Measurements from ENCODE around the gene ITGB5.
"Not testable (repeated sequence)": the region's sequence is repeated elsewhere in the genome, so short reads cannot be mapped to it uniquely, and the experiment has no call there.

The ITGB5 gene

DNA sequence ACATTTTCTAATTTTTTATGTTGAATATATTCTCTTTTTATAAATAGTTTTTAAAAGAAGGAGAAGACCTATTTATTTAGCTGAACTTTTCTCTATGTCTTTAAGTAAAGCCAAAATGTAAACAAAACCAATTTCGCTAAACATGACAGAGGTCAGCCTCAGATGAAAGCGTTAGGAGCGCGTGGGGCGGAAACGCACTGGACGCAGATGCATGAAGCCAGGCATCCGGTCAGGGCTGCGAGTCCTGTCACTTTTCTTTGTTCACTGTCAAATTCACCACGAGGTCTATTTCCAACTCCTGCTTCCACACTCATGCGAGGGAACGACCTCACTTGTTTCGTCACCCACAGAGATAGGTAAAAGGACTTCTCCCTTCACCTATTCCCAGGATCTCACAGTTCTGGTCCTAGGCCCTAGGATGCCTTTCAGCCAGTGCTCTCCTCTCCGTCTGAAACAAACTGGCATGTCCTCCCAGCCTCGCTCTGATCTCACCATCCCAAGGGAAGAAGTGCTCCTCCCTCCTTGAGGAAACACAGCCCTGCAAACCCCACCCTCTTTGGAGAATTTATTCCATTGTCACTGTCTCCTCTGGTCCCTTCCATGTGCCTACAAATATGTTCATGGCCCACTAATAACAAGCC is 57.9 kb downstream of the ITGB5 start:
- Mint-ChIP-seq H3K27me3 (ENCODE audit: low read depth) (peaks cover 17% of the 10 kb centered on the region), H3K4me1 (ENCODE audit: low read depth) (no peaks in the 10 kb centered on the region), H3K4me3 (no peak overlapping the region), H3K27ac (no peak overlapping the region), H3K36me3 (ENCODE audit: low read depth) (no peaks in the 10 kb centered on the region), H3K9me3 (no peaks in the 10 kb centered on the region)
- no peak for DNase-seq (ENCODE audit: low spot score)

DNA sequence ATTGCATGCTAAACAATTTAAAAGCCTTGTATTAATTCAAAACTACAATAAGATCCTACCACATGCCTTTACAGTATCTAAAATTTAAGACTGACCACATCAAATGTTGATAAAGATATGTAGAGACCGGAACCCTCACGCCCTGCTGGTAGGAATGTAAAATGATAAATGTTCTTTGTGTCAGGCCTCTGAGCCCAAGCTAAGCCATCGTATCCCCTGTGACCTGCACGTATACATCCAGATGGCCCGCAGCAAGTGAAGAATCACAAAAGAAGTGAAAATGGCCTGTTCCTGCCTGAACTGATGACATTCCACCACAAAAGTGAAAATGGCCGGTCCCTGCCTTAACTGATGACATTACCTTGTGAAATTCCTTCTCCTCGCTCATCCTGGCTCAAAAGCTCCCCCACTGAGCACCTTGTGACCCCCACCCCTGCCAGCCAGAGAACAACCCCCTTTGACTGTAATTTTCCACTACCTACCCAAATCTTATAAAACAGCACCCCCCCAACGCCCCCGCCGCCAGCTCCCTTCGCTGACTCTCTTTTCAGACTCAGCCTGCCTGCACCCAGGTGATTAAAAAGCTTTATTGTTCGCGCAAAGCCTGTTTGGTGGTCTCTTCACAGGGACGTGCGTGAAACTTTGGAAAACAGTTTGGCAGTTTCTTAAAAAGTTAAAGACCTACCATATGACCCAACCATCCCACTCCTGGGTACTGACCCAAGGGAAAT is 59.5 kb downstream of the ITGB5 start:
- H3K4me1 Mint-ChIP-seq (ENCODE audit: low read depth); H3K27me3 Mint-ChIP-seq (ENCODE audit: low read depth); H3K36me3 Mint-ChIP-seq (ENCODE audit: low read depth); H3K9me3 Mint-ChIP-seq; DNase-seq (ENCODE audit: low spot score); H3K4me3 Mint-ChIP-seq; H3K27ac Mint-ChIP-seq: not testable (repeated sequence)

DNA sequence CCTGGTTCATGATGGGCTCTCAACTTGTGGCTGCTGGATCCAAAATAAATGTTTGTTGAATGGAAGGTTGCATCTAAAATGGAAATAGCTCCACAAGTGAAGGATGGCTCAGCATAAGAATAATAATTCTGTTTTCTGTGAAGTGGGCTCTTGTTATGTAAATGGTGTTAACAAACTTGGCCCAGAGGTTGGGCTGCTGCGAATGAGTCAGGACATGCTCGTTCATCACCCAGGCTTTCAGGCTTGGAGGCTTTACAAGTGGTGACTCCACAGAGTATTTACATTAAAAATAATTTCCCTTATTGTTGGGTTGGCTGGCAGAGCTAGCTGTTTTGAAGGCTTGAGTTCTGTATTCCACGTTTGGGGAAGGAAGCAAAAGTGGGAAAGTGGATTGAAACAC is 60.5 kb downstream of the ITGB5 start:
- no peak for DNase-seq (ENCODE audit: low spot score)
- no peak overlapping the region for H3K27ac Mint-ChIP-seq
- peaks cover 10% of the 10 kb centered on the region for H3K27me3 Mint-ChIP-seq (ENCODE audit: low read depth)
- H3K4me3 Mint-ChIP-seq = no peak overlapping the region
- no peaks in the 10 kb centered on the region for H3K36me3 Mint-ChIP-seq (ENCODE audit: low read depth)
- no peaks in the 10 kb centered on the region for H3K9me3 Mint-ChIP-seq
- H3K4me1 Mint-ChIP-seq (ENCODE audit: low read depth) = no peaks in the 10 kb centered on the region

DNA sequence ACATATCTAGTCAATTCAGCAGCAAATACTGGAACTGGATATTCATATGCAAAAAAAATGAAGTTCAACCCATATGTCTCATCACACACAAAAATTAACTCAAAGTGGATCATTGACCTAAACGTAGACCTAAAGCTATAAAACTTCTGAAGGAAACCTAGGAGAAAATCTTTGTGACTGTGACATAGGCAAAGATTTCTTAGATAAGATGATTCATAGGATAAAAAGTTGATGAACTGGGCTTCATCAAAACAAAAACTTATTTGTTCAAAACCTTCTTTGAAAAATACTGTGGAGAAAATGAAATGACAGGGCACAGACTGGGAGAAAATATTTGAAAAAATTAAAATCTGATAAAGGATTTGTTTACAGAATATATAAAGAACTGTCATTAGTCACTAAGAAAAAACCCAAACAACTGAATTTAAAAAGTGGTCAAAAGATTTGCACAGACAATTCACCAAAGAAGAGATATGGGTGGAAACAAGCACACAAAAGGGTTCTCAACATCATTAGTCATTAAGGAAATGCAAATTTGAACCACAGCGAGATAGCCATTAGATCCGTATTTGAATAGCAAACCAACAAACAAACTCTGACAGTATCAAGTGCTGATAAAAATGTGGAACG is 62.8 kb downstream of the ITGB5 start:
- Mint-ChIP-seq H3K27me3 (ENCODE audit: low read depth) (peaks cover 8% of the 10 kb centered on the region), H3K9me3 (no peaks in the 10 kb centered on the region), H3K27ac (no peak overlapping the region), H3K4me3 (no peak overlapping the region), H3K36me3 (ENCODE audit: low read depth) (no peaks in the 10 kb centered on the region), H3K4me1 (ENCODE audit: low read depth) (no peaks in the 10 kb centered on the region)
- no peak for DNase-seq (ENCODE audit: low spot score)

DNA sequence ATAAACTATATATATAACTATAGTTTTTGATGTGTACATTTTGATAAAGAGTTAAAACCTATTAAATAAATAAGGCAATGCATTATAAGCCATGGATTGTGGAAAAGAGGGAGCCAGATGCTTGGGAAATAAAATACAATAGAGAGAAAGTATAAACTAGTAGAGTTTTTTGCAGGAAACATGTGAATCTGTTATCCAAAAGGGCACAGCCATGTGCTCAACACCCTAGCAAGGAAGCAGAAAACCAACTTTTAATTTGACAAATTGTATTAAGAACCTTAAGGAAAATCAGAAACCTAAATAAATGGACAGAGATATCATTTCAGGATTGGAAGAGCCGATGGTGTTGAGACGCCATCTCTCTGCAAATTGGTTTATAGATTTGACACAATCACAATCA is 63.5 kb downstream of the ITGB5 start:
- no peak for DNase-seq (ENCODE audit: low spot score)
- Mint-ChIP-seq H3K27me3 (ENCODE audit: low read depth) (peaks cover 10% of the 10 kb centered on the region), H3K27ac (no peak overlapping the region), H3K4me3 (no peak overlapping the region), H3K36me3 (ENCODE audit: low read depth) (no peaks in the 10 kb centered on the region), H3K4me1 (ENCODE audit: low read depth) (no peaks in the 10 kb centered on the region), H3K9me3 (no peaks in the 10 kb centered on the region)

DNA sequence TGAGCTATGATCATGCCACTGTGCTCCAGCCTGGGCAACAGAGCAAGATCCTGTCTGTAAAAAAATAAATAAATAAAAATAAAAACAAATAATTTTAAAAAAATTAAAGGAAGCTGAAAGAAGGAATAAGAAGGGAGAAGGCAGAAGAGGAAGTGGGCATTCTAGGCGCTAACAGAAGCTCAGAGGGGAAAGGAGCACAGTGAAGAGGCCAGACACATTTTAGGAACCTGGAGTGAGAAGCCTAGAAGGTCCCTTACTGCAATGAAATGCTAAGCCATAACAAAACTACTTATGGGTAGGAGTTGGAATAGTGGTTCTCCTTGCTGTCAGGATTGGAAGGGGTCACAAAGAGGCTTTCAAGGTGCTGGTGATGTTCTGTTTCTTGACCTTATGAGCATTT is 64.0 kb downstream of the ITGB5 start:
- Mint-ChIP-seq H3K9me3 (no peaks in the 10 kb centered on the region), H3K4me1 (ENCODE audit: low read depth) (no peaks in the 10 kb centered on the region), H3K4me3 (no peak overlapping the region), H3K27me3 (ENCODE audit: low read depth) (peaks cover 11% of the 10 kb centered on the region), H3K27ac (no peak overlapping the region), H3K36me3 (ENCODE audit: low read depth) (no peaks in the 10 kb centered on the region)
- no peak for DNase-seq (ENCODE audit: low spot score)

DNA sequence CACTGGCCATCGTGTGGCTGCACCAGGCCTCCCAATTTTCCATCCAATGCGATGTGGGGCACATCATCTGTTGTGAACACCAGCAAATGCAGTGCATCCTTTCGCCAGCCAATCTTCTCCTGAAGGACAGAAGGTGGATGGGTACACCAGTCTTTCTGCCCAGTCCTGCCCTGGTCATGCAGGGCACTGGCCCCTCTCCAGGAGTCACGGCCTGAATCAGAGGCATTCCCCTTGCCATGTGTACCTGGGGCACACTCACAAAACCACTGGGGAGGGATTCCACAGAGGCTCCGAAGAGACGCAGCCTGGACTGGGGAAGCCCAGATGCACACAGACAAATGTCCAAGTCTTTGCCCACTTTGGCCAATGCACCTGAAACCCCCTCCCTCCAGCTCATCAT is 65.8 kb downstream of the ITGB5 start:
- Mint-ChIP-seq H3K36me3 (ENCODE audit: low read depth) (no peaks in the 10 kb centered on the region), H3K27ac (no peak overlapping the region), H3K4me3 (no peak overlapping the region), H3K4me1 (ENCODE audit: low read depth) (no peaks in the 10 kb centered on the region), H3K9me3 (no peaks in the 10 kb centered on the region), H3K27me3 (ENCODE audit: low read depth) (peaks cover 11% of the 10 kb centered on the region)
- DNase-seq (ENCODE audit: low spot score) = no peak

DNA sequence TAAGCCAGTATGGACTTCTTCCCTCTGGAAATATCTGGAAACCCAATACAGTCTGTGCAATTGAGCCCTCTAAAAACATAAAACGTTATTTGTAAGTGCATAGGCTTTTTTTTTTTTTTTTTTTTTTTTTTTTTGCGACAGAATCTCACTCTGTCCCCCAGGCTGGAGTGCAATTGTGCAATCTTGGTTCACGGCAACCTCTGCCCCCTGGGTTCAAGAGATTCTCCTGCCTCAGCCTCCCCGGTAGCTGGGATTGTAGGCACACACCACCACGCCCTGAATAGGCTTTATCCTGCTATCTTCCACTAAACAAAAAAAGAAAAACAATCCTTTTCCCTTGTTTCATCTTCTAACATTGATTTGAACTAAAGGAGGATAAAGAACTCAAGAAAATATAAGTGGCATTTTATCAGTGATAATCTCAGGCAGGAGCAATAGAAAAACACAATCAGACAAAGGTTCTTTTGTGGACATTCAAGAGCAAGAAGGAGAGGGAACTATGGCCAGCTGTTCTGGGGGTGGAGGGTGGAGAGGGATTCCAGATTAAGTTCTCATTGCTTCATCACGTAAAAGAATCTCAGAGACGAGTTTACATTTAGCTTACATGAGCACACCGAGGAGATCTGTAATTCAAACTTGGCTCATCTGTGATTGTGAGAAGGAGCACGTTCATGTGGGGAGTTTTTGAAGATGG is 68.6 kb downstream of the ITGB5 start:
- Mint-ChIP-seq H3K4me3 (no peak overlapping the region), H3K36me3 (ENCODE audit: low read depth) (no peaks in the 10 kb centered on the region), H3K27ac (no peak overlapping the region), H3K27me3 (ENCODE audit: low read depth) (peaks cover 7% of the 10 kb centered on the region), H3K4me1 (ENCODE audit: low read depth) (no peaks in the 10 kb centered on the region), H3K9me3 (no peaks in the 10 kb centered on the region)
- DNase-seq (ENCODE audit: low spot score) = no peak

DNA sequence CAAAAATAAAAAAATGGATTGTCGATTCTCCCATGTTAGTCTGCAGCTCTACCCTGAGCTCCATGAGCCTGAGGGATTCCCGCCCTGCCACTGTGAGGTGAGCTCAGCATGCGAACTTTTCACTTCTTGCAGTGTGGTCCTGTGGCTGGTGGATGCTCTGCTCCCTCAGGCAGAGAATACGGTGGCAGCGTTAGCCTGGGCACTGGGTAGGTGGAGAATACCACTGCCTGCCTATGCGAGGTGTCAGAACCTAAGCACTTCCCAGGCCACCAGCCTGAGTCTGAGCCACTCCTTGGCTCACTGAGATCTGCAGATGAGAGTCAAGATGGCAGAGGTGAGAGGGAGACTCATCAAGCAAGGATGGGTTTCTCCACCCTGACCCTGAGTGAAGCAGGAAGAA is 70.1 kb downstream of the ITGB5 start:
- no peaks in the 10 kb centered on the region for H3K36me3 Mint-ChIP-seq (ENCODE audit: low read depth)
- no peak for DNase-seq (ENCODE audit: low spot score)

DNA sequence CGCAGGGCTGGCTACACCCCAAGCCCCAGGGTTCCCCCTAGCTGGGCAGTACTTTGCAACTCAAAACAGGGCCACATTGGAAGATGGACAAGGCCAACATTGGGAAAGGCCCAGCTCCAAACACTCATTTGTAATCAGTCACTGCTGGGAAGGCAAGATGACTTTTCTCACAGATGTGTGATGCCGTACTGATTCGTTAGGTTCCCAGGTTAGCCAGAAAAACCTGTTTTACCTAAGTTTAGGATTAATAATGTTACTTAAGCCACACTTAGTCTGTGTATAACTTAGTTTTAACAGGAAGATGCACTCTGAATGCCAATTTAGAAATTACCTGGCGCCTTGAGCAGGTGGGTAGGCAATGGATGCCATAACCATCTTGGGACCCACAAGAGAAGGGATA is 71.0 kb downstream of the ITGB5 start:
- no peak overlapping the region for H3K27ac Mint-ChIP-seq
- peaks cover 8% of the 10 kb centered on the region for H3K27me3 Mint-ChIP-seq (ENCODE audit: low read depth)

More for the DNA sequence above, 70.1 kb downstream of the ITGB5 start:
- Mint-ChIP-seq H3K9me3 (no peaks in the 10 kb centered on the region), H3K27me3 (ENCODE audit: low read depth) (peaks cover 10% of the 10 kb centered on the region), H3K4me3 (no peak overlapping the region), H3K4me1 (ENCODE audit: low read depth) (no peaks in the 10 kb centered on the region), H3K27ac (no peak overlapping the region)

DNA sequence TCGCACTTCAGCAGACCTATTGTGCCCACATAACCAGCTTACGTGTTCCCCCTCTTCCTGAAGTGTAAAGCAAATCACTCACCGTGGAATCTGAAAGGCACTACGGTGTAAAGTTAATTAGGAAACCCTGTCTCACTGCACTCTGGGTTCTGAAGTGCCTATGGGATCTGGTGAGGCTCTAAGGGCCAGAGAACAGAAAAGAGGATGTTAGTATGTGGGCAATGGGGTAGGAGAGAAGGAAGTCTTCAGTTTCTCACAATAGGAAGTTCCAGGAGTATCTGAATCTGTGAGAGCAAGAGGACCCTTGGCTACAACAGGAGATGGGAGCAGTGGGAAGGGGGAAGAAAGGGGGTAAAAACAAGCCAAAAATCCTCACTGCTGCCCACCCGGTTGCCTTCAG is 71.4 kb downstream of the ITGB5 start:
- no peak for DNase-seq (ENCODE audit: low spot score)
- H3K27ac Mint-ChIP-seq = no peak overlapping the region
- no peaks in the 10 kb centered on the region for H3K4me1 Mint-ChIP-seq (ENCODE audit: low read depth)
- H3K36me3 Mint-ChIP-seq (ENCODE audit: low read depth) = no peaks in the 10 kb centered on the region
- H3K27me3 Mint-ChIP-seq (ENCODE audit: low read depth) = peaks cover 8% of the 10 kb centered on the region
- no peaks in the 10 kb centered on the region for H3K9me3 Mint-ChIP-seq
- H3K4me3 Mint-ChIP-seq = no peak overlapping the region

More for the DNA sequence above, 71.0 kb downstream of the ITGB5 start:
- no peaks in the 10 kb centered on the region for H3K36me3 Mint-ChIP-seq (ENCODE audit: low read depth)
- no peak overlapping the region for H3K4me3 Mint-ChIP-seq
- no peaks in the 10 kb centered on the region for H3K9me3 Mint-ChIP-seq
- no peak for DNase-seq (ENCODE audit: low spot score)
- H3K4me1 Mint-ChIP-seq (ENCODE audit: low read depth) = no peaks in the 10 kb centered on the region

DNA sequence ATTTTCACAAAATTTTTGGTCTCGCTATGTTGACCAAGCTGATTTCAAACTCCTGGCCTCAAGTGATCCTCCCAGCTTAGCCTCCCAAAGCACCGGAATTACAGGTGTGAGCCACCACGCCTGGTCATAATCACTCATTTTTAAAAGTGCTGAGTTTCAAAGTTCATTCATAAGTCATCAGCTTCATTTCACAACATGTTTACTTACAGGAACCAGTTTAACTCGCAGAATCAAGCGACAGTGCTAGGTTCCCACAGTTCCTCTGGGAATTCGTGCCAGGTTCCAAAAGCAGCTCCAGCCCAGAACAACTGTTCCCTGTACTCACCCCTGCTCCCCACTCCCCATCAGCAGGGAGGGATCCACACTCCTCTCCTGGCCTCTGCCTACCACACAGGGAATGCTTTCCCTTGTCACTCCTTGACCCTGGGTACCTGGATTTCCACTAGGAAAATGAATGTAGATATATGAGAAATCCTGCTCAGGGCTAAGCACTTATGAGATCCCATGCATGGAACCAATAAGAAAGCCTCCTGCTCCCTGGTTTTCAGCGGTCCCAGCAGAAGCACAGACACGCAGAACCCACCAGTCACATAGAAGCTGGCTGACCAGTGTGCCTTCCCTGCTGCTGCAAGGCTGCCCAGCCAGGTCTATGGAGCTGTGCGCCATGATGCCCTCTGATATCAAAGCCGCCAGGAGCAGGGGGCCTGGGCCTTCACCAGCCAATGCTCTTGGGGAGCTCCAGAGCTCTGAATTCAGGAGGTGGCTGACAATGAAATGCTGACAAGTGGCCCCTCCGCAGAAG is 72.3 kb downstream of the ITGB5 start:
- no peak for DNase-seq (ENCODE audit: low spot score)
- Mint-ChIP-seq H3K4me1 (ENCODE audit: low read depth) (no peaks in the 10 kb centered on the region), H3K4me3 (no peak overlapping the region), H3K36me3 (ENCODE audit: low read depth) (no peaks in the 10 kb centered on the region), H3K9me3 (no peaks in the 10 kb centered on the region), H3K27ac (no peak overlapping the region), H3K27me3 (ENCODE audit: low read depth) (peaks cover 6% of the 10 kb centered on the region)

DNA sequence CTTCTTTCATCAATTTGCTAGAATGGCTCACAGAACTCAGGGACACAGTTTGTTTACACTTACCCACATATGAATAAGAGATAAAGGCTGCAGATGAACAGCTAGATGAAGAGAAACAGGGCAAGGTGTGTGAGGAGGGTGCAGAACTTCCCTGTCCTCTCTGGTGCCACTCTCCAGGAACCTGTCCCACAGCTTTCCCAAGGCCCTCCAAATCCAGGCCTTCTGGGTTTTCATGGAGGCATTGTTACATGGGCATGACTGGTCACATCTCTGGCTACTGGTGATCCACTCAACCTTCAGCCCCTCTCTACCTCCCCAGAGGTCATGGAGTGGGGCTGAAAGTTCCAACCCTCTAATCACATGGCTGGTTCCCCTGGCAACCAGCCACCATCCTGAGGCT is 73.6 kb downstream of the ITGB5 start:
- H3K4me1 Mint-ChIP-seq (ENCODE audit: low read depth) = no peaks in the 10 kb centered on the region
- H3K27ac Mint-ChIP-seq = no peak overlapping the region
- H3K9me3 Mint-ChIP-seq = no peaks in the 10 kb centered on the region
- peaks cover 7% of the 10 kb centered on the region for H3K27me3 Mint-ChIP-seq (ENCODE audit: low read depth)
- H3K4me3 Mint-ChIP-seq = no peak overlapping the region
- H3K36me3 Mint-ChIP-seq (ENCODE audit: low read depth) = no peaks in the 10 kb centered on the region
- no peak for DNase-seq (ENCODE audit: low spot score)
